GM12891 (cell line): ENCODE measurements around the gene MBOAT7.

ENCODE experiments used
- POLR2A ChIP-seq: IDR thresholded peaks from 2 replicates; pipeline ENCODE4 v1.6.1; 2011; ENCODE audit warnings: low read depth, low read length, control low read depth
- POLR2AphosphoS5 ChIP-seq: IDR thresholded peaks from 2 replicates; pipeline ENCODE4 v1.6.1; 2011; ENCODE audit warnings: low read depth, low read length, control low read depth
- SPI1 ChIP-seq: IDR thresholded peaks from 2 replicates; pipeline ENCODE4 v1.6.1; 2011; ENCODE audit warnings: low read depth, low read length, control low read depth
- TAF1 ChIP-seq: IDR thresholded peaks from 2 replicates; pipeline ENCODE4 v1.6.1; 2011; ENCODE audit warnings: low read depth, low read length, control low read depth

DNA sequence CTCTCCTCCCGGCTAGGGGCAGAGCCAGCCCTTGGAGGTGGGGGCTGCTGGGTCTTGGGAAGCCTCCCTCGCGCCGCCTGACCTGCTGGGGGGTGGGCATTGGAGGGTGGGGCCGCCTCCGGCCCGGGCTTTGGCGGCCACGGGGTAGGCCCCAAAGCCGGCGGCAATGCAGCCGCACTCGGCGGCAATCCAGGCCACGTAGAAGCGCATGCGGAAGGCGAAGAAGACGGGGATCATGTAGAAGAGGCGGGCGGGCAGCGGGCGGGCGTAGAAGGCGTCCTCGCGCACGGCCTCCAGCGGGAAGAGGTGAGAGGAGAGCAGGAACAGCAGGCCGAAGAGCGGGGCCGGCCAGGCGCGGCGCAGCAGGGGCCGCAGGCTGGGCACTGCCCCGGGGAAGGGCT is 8.7 kb downstream of the MBOAT7 start:
- no peak for TF ChIP-seq POLR2A
- no peak for TF ChIP-seq TAF1
- no peak for TF ChIP-seq POLR2AphosphoS5
- TF ChIP-seq SPI1 = no peak
